Effector memory CD8-positive, alpha-beta T cell (primary cell): ENCODE results near the gene CDKAL1.
A peak's percentile ranks its signal among the peaks of the same experiment; 100 is the strongest.

Experiments used
- ATAC-seq: fragments of 150-1000 bp; cut with Tn5 transposase; replicated peaks from 2 replicates; pipeline ENCODE4 v1.10.0; 2021; ENCODE audit warnings: mild to moderate bottlenecking, moderate library complexity
- DNase-seq, 3 experiments: peaks; one replicate each; pipeline ENCODE4 v3.0.0; 2021
- H3K27ac Mint-ChIP-seq, 2 donors: one replicate each; pipeline ENCODE4 v1.8.0; 2022; ENCODE audit warnings: mild to moderate bottlenecking in 2 of 2, mixed read lengths in 2 of 2, moderate library complexity in 2 of 2
- H3K27me3 Mint-ChIP-seq, 2 donors: one replicate each; pipeline ENCODE4 v1.8.0; 2022; ENCODE audit warnings: mixed read lengths in 2 of 2
- H3K36me3 Mint-ChIP-seq: one replicate; pipeline ENCODE4 v1.8.0; 2022; ENCODE audit warnings: mild to moderate bottlenecking, moderate library complexity, mixed read lengths; ENCODE audit not compliant: insufficient read depth
- H3K4me1 Mint-ChIP-seq, 2 donors: one replicate each; pipeline ENCODE4 v1.8.0; 2022; ENCODE audit warnings: low read depth in 2 of 2, mixed read lengths in 2 of 2
- H3K4me3 Mint-ChIP-seq, 2 donors: one replicate each; pipeline ENCODE4 v1.8.0; 2022; ENCODE audit warnings: mild to moderate bottlenecking in 2 of 2, mixed read lengths in 2 of 2, moderate library complexity in 2 of 2
- H3K9me3 Mint-ChIP-seq, 2 donors: one replicate each; pipeline ENCODE4 v1.8.0; 2022; ENCODE audit warnings: mixed read lengths in 2 of 2

Gene CDKAL1

GRCh38 chr6:21151530-21151929 lies 617.3 kb downstream of the CDKAL1 start:
- no peaks in the 10 kb centered on the region for H3K4me1 Mint-ChIP-seq
- no peaks in the 10 kb centered on the region for H3K9me3 Mint-ChIP-seq
- H3K36me3 Mint-ChIP-seq, result no peaks in the 10 kb centered on the region

GRCh38 chr6:21157186-21157929 lies 623.1 kb downstream of the CDKAL1 start:
- DNase-seq, result no peak
- ATAC-seq, result no peak
- Mint-ChIP-seq H3K27ac (no peak overlapping the region), H3K36me3 (no peaks in the 10 kb centered on the region), H3K4me3 (no peak overlapping the region), H3K27me3 (no peaks in the 10 kb centered on the region), H3K9me3 (no peaks in the 10 kb centered on the region), H3K4me1 (no peaks in the 10 kb centered on the region)

More at GRCh38 chr6:21151530-21151929, 617.3 kb downstream of the CDKAL1 start:
- Mint-ChIP-seq H3K4me3 (no peak overlapping the region), H3K27me3 (no peaks in the 10 kb centered on the region), H3K27ac (peak overlapping the region in 1 of 2 donors; percentile 0)
- DNase-seq (no peak), ATAC-seq (no peak)

GRCh38 chr6:21158149-21158548 lies 623.9 kb downstream of the CDKAL1 start:
- no peak for DNase-seq
- no peak for ATAC-seq
- no peaks in the 10 kb centered on the region for H3K9me3 Mint-ChIP-seq
- H3K4me1 Mint-ChIP-seq, result peaks cover 0 to 3% of the 10 kb centered on the region in 2 donors
- H3K4me3 Mint-ChIP-seq, result no peak overlapping the region
- H3K36me3 Mint-ChIP-seq, result no peaks in the 10 kb centered on the region
- no peaks in the 10 kb centered on the region for H3K27me3 Mint-ChIP-seq
- H3K27ac Mint-ChIP-seq, result no peak overlapping the region

GRCh38 chr6:21158873-21159272 lies 624.6 kb downstream of the CDKAL1 start:
- Mint-ChIP-seq H3K9me3 (no peaks in the 10 kb centered on the region), H3K4me3 (no peak overlapping the region), H3K36me3 (no peaks in the 10 kb centered on the region), H3K27me3 (no peaks in the 10 kb centered on the region), H3K27ac (no peak overlapping the region), H3K4me1 (peaks cover 3 to 10% of the 10 kb centered on the region in 2 donors)
- no peak for DNase-seq
- no peak for ATAC-seq

GRCh38 chr6:21159465-21159864 lies 625.2 kb downstream of the CDKAL1 start:
- H3K4me1 Mint-ChIP-seq, result peaks cover 5 to 16% of the 10 kb centered on the region in 2 donors
- no peak overlapping the region for H3K4me3 Mint-ChIP-seq
- no peaks in the 10 kb centered on the region for H3K27me3 Mint-ChIP-seq
- H3K27ac Mint-ChIP-seq, result no peak overlapping the region
- ATAC-seq (no peak), DNase-seq (no peak)
- H3K9me3 Mint-ChIP-seq, result no peaks in the 10 kb centered on the region
- no peaks in the 10 kb centered on the region for H3K36me3 Mint-ChIP-seq

- H3K4me1 Mint-ChIP-seq, result peaks cover 10 to 23% of the 10 kb centered on the region in 2 donors
- H3K4me3 Mint-ChIP-seq, result no peak overlapping the region
- no peaks in the 10 kb centered on the region for H3K9me3 Mint-ChIP-seq
- no peak for DNase-seq
- ATAC-seq, result no peak
- H3K36me3 Mint-ChIP-seq, result no peaks in the 10 kb centered on the region
- H3K27ac Mint-ChIP-seq, result no peak overlapping the region
- no peaks in the 10 kb centered on the region for H3K27me3 Mint-ChIP-seq
Observed at GRCh38 chr6:21161707-21162106, 627.5 kb downstream of the CDKAL1 start.

- H3K27ac Mint-ChIP-seq, result no peak overlapping the region
- DNase-seq, result no peak
- no peak for ATAC-seq
- no peak overlapping the region for H3K4me3 Mint-ChIP-seq
- peaks cover 10 to 23% of the 10 kb centered on the region in 2 donors for H3K4me1 Mint-ChIP-seq
- H3K27me3 Mint-ChIP-seq, result no peaks in the 10 kb centered on the region
- no peaks in the 10 kb centered on the region for H3K36me3 Mint-ChIP-seq
- H3K9me3 Mint-ChIP-seq, result no peaks in the 10 kb centered on the region
Observed at GRCh38 chr6:21163110-21163837, 629.0 kb downstream of the CDKAL1 start.

- H3K4me1 Mint-ChIP-seq, result peaks cover 10 to 23% of the 10 kb centered on the region in 2 donors
- no peaks in the 10 kb centered on the region for H3K27me3 Mint-ChIP-seq
- H3K4me3 Mint-ChIP-seq, result no peak overlapping the region
- no peak for DNase-seq
- no peak overlapping the region for H3K27ac Mint-ChIP-seq
- no peaks in the 10 kb centered on the region for H3K9me3 Mint-ChIP-seq
- ATAC-seq, result no peak
- no peaks in the 10 kb centered on the region for H3K36me3 Mint-ChIP-seq
Observed at GRCh38 chr6:21163838-21164180, 629.6 kb downstream of the CDKAL1 start.

- Mint-ChIP-seq H3K9me3 (no peaks in the 10 kb centered on the region), H3K36me3 (no peaks in the 10 kb centered on the region), H3K27me3 (no peaks in the 10 kb centered on the region), H3K4me1 (peaks cover 10 to 23% of the 10 kb centered on the region in 2 donors), H3K27ac (peak overlapping the region in 1 of 2 donors; percentile 13), H3K4me3 (no peak overlapping the region)
- ATAC-seq (no peak), DNase-seq (no peak)
Observed at GRCh38 chr6:21164768-21165326, 630.6 kb downstream of the CDKAL1 start.

GRCh38 chr6:21166754-21167153 lies 632.5 kb downstream of the CDKAL1 start:
- DNase-seq (no peak), ATAC-seq (no peak)
- Mint-ChIP-seq H3K9me3 (no peaks in the 10 kb centered on the region), H3K27ac (no peak overlapping the region), H3K4me1 (peaks cover 10 to 23% of the 10 kb centered on the region in 2 donors), H3K36me3 (no peaks in the 10 kb centered on the region), H3K4me3 (no peak overlapping the region), H3K27me3 (no peaks in the 10 kb centered on the region)

GRCh38 chr6:21167790-21168189 lies 633.5 kb downstream of the CDKAL1 start:
- Mint-ChIP-seq H3K36me3 (no peaks in the 10 kb centered on the region), H3K9me3 (no peaks in the 10 kb centered on the region), H3K27me3 (no peaks in the 10 kb centered on the region), H3K27ac (no peak overlapping the region), H3K4me3 (no peak overlapping the region), H3K4me1 (peaks cover 10 to 20% of the 10 kb centered on the region in 2 donors)
- ATAC-seq, result no peak
- no peak for DNase-seq

- DNase-seq (no peak), ATAC-seq (no peak)
- Mint-ChIP-seq H3K4me3 (no peak overlapping the region), H3K27ac (no peak overlapping the region), H3K36me3 (no peaks in the 10 kb centered on the region), H3K9me3 (no peaks in the 10 kb centered on the region), H3K27me3 (no peaks in the 10 kb centered on the region), H3K4me1 (peaks cover 0 to 2% of the 10 kb centered on the region in 2 donors)
Observed at GRCh38 chr6:21171801-21172200, 637.5 kb downstream of the CDKAL1 start.

GRCh38 chr6:21173031-21173430 lies 638.8 kb downstream of the CDKAL1 start:
- Mint-ChIP-seq H3K9me3 (no peaks in the 10 kb centered on the region), H3K4me3 (no peak overlapping the region), H3K27me3 (no peaks in the 10 kb centered on the region), H3K27ac (no peak overlapping the region), H3K36me3 (peaks cover 3% of the 10 kb centered on the region), H3K4me1 (peaks cover 0 to 2% of the 10 kb centered on the region in 2 donors)
- no peak for ATAC-seq
- DNase-seq, result no peak

GRCh38 chr6:21173678-21174077 lies 639.4 kb downstream of the CDKAL1 start:
- DNase-seq (no peak), ATAC-seq (no peak)
- Mint-ChIP-seq H3K4me1 (peaks cover 0 to 2% of the 10 kb centered on the region in 2 donors), H3K27ac (no peak overlapping the region), H3K27me3 (no peaks in the 10 kb centered on the region), H3K36me3 (peaks cover 3% of the 10 kb centered on the region), H3K9me3 (no peaks in the 10 kb centered on the region), H3K4me3 (no peak overlapping the region)
